CD4-positive, alpha-beta T cell treated with Interleukin-15 for 1 hour (primary cell): Measurements from ENCODE around the gene DNAJC15.
A peak's percentile ranks its signal among the peaks of the same experiment; 100 is the strongest.
"Not testable (repeated sequence)": the region's sequence is repeated elsewhere in the genome, so short reads cannot be mapped to it uniquely, and the experiment has no call there.

Experiments
- DNase-seq: peaks from one replicate; pipeline ENCODE4 v3.0.0-alpha.2; 2020

Gene DNAJC15

DNA sequence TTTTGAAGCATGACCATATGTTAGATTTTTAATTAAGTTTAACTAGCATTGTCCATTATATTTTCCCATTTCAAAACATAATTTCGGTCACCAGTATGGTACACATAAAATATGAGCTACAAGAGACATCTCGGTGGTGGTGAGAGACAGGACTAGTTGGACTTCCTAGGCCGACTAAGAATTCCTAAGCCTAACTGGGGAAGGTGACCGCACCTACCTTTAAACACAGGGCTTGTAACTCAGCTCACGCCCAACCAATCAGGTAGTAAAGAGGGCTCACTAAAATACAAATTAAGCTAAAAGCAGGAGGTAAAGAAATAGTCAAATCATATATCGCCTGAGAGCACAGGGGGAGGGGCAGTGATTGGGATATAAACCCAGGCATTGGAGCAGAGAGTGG is 22.9 kb downstream of the DNAJC15 start:
- DNase-seq, result no peak

DNA sequence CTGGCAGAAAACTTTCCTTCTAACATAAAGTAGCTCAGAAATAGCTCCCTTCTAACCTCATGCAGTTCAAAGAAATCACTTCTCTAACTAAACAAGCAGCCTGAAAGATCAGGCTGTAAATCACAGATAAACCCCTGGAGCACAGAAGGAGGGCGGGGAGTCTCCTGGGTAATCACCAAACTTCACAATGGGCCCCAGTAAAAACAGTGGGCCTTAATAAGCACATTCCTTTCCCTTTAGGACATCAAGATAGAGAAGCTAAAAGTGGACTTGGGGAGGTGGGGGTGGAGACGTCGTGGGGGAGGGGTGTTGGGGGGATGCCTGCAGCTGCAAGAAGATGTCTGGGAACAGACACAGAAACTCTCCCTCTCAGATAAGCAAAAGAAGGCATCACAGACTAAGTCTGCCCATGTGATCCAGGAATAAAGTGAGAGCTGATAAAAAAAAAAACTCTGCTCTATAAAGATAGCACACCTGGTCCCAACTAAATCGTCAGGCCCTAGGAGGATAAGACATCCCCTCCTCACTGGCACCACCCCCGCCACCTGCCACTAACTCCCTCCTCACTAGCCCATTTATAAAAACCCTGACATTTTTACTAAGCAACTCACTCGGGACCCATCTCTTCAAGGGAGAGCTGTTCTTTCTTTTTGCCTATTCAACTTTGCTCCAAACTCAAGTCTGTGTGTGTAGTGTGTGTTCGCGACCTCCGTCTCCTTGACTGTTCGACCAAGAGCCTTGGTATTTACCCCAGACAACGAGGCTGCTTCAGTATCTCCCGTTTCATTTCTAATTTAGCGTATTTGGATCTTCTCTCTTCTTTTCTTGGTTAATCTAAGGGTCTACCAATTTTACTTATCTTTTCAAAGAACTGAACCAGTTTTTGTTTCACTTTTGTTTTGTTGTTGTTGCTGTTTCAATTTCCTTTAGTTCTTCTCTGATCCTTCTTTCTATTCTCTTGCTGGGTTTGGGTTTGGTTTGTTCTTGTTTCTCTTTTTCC is 31.7 kb downstream of the DNAJC15 start:
- no peak for DNase-seq

DNA sequence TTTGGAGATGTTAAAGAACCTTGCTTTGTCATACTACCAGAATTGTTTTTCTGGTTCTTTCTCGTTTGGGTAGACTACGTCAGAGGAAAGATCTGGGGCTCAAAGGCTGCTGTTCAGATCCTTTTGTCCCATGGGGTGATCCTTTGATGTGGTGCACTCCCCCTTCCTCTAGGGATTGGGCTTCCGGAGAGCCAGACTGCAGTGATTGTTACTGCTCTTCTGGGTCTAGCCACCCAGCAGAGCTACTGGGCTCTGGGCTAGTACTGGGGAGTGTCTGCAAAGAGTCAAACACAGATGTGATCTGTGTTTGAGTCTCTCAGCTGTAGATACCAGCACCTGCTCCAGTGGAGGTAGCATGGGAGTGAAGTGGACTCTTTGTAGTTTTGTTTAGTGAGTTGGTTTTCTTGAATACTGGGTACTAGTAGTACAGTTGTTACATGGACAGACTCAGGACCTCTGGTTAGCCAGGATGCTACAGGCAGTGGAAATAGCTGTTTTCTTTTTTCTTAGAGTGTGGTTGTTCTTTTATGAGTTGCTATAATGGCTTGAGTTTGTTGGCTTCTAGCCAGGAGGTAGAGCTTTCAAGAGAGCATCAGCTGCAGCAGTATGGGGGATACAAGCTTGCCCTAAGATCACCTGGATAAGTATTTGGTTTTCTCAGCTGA is 34.4 kb downstream of the DNAJC15 start:
- DNase-seq, result peak; percentile 76

DNA sequence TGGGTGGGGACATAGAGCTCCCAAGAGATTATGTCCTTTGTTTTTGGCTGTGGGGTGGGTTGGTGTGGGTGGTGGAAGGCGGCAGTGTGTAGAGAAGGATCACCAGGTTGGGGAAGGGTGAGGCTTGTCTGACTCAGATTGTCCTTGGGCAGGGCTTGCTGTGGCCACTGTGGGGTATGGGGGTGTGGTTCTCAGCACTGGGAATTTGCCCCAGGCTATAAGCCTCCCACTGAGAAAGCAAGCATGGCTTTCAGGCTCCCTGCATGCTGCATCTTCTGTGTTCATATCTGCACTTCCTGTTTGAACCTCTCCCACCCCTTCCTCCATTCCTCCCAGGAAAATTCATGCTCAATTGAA is 34.9 kb downstream of the DNAJC15 start:
- no peak for DNase-seq

DNA sequence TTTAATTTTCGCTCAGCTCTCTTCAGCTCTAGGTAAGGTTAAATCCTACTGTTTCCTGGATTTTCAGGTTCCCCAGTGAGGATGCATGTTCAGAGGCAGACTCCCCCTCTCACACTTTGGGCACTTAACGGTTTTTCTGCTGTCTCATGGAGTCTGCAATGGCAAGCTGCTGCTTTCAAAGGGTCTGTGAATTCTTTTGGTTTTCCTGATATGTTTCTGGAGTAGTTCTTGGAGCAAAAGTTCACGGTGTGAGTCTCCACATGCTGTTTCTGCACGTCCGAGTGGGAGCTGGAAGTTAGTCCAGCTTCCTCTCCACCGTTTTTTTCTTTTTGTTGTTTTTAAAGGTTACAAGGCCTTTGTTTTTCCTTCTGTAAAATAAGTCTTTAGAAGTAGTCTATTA is 35.4 kb downstream of the DNAJC15 start:
- no peak for DNase-seq

DNA sequence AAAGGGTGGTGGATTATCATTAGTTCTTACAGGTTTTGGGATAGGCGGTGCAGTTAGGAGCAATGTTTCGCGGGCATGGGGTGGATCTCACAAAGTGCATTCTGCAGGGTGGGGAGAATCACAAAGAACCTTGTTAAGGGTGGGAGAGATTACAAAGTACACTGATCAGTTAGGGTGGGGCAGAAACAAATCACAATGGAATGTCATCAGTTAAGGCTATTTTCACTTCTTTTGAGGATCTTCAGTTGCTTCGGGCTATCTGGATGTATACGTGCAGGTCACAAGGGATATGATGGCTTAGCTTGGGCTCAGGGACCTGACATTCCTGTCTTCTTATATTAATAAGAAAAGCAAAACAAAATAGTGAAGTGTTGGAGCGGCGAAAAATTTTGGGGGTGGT is 36.4 kb downstream of the DNAJC15 start:
- DNase-seq, result not testable (repeated sequence)

DNA sequence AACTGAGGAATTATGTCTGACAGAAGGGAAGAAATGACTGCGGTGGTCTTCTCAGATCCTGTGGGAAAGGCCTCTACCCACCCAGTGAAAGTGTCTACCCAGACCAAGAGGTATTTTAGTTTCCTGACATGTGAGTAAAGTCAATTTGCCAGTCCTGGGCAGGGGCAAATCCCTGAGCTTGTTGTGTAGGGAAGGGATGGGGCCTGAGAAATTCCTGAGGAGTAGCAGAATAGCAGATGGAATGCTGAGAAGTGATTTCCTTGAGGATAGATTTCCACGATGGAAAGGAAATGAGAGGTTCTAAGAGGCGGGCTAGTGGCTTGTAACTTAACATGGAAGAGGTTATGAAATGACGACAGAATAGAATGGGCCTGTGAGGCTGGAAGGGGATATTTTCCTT is 37.4 kb downstream of the DNAJC15 start:
- DNase-seq, result not testable (repeated sequence)

DNA sequence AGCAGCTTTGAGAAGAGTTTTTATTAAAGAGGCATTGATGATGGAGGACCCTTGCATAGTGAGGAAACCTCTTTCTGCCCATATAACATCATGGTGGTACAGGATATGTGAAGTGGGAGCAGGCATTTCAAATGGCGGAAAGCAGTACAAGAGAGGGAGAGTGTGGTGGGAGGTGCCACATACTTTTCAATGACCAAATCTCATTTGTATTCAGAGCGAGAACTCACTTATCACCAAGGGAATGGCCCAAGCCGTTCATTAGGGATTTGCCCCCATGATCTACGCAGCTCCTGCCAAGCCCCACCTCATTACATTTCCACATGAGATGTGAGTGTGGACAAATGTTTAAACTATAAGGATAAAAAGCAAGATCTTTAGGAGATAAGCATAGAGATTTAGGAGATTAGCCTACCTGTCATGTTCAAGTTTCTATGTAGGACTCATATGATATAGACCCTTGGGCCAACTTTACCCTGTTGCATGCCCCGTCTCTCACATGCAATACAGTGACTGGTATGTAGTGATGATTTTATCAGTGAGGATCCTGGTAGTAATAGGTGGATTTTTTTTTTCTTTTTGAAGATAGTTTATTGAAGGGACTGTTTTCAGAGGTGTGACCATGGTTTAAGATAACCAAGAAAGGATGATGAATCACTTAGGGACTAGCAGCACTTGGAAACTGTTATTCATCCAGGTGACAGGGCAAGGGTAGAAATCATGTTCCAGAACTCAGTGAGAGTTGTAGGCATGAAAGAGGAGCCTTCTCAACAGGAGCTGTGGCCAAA is 38.3 kb downstream of the DNAJC15 start:
- no peak for DNase-seq

DNA sequence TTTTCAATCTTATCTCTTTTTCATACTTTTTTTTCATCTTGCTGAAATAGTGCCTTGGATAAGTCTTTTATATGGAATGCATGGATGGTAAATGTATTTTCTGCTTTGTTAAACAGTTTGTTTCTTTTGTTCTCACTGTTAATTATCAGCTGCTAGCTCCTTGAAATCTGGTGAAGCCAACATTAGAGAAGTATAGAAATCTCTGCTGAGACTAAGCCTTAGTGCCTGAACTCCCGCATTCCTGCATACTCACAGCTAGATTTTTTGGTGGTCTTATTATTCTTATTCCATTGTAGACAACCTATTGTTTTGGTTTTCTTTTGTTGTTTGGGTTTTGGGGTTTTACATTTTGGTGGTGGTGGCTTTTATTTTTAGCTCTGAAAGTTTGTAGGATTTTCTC is 48.4 kb downstream of the DNAJC15 start:
- no peak for DNase-seq

DNA sequence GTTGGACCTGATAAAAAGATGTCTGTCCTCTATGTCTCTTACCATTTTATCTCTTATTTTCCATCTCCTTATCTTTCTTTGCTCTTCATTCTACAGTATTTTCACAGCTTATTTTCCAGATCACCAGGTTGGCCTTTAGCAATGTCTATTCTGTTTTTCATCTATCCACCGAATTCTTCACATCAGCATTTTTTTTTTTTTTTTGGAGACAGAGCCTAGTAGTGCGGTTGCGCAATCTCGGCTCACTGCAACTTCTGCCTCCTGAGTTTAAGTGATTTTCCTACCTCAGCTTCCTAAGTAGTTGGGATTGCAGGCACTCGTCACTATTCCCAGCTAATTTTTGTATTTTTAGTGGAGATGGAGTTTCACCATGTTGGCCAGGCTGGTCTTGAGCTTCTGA is 49.0 kb downstream of the DNAJC15 start:
- no peak for DNase-seq

DNA sequence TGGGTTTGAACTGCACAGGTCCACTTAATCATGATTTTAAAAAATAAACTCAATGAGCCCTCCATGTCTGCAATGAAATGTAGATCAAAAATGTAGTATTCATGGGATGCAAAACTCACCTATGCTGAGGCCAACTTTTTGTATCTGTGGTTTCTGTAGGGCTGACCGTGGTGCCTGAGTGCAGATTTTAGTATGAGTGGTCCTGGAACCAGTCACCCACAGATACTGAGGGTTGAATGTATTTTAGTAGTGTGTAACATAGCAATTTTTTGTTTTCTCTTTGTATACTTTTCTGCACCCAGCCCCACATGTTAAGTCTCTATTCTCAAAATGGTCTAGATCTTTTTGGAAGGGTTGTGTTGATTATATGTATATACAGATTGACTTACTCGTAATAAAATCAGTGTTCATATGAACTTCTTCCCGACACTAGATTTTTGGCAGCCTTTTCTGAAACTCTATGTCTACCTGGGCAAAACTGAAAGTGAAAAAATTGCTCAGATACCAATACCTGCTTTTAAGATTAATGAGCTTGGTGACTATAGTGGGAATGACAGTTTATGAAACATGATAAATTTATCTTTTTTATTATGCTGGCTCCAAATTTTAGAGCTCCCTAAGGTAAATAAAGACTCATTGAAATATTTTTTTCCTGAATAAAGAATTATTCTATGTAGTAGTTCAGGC is 51.6 kb downstream of the DNAJC15 start:
- no peak for DNase-seq

DNA sequence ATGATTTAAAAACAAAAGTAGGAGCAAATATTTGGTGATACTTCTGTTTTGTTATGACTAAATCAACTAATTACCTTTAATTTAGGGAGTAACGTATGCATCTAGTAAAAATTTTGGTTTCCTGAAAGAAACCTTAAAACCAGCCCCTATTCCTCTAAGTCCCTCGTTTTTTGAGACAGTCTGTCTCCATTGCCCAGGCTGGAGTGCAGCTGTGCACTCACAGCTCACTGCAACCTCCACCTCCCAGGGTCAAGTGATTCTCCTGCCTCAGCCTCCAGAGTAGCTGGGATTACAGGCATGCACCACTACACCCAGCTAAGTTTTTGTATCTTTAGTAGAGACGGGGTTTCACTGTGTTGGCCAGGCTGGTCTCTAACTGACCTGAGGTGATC is 52.1 kb downstream of the DNAJC15 start:
- DNase-seq, result not testable (repeated sequence)

DNA sequence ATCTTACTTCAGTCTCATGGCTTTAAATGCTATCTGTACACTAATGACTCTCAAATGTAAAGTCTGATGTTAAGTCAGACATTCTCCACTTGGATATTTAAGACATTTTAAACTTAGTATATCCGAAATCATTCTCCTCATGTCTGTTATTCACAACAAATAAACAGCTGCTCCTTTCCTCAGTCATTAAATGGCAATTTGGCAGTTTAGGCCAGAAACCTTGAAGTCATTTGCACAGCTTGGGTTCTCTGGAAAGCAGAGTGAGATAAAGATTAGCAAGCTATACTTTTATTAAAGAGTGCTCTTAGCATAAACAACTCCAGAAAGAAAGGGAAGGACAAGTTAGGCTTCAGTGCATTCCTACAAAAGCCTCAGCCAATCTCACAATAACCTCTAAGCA is 53.7 kb downstream of the DNAJC15 start:
- DNase-seq, result no peak

DNA sequence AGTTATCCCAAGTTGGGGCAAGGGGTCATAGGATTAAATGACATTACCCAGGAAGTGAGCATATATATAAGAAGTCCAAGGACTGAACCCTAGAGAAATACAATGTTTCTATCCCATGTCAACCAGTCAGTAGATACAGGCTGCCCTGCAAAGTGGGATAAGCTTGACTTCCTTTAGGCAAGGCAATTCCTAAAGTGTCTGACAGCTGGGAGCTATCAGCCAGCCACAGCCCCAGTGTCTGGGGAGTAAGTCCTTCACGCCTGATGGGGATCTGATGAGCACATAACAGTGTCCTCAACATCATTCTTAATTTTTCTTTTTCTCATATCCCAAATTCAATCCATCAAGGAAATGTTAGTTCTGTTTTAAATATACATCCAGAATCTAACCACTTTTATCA is 54.1 kb downstream of the DNAJC15 start:
- no peak for DNase-seq

DNA sequence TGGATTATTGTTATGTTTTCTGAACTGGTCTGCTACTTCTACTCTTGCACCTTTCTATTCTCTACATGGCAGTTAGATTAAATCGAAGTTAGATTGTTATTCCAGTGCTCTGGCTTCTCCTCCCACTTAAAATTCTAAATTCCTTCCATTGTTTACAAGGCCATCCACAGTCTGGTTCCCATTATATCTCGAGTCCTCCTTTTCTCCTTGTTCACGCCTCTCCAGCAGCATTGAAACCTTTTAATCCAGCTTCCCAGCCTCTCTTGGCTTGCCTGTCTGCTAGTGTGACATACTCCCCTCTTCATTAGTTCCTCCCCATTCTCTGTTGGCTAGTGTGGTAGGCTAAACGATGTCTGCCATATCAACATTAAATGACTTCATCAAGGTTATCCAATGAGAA is 54.5 kb downstream of the DNAJC15 start:
- DNase-seq, result no peak

DNA sequence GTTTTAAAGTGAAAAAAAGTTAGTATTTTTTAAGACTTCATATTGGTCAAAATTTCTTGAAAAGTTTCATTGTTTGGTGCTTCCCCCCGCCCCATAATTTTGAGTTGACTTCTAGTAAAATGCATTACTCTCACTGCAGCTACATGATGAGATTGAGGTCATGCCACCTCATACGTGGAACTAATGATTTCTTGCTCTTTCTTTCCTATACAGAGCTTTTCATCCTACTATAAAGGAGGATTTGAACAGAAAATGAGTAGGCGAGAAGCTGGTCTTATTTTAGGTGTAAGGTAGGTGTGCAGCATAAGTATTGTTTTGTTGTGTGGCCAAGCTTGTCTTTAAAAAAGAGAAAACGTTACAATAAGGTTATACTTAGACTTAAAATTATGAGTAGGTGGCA is 55.0 kb downstream of the DNAJC15 start:
- no peak for DNase-seq

DNA sequence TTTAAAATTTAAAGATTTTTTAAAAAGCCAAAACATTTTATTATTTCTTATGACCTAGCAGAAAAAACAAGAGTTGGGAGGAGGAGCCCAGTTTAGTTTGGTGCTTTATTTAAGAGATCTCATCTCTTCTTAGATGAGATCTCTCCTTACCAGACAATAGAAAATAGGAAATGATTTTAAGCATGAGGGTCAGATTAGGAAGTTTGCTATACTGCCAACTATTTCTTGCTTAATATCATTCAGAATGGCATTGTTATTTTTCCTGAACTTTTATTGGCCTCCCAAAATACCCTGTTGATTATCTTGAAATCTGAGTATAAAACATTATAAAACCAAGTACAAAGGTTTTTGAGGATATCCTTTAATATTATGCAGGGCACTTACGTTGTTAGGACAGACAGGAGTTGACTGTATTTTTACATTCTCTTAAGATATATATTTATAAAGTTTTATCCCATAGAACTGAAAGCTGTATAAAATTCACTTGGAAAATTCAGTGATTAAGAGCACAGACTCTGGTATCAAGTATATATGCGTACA is 56.1 kb downstream of the DNAJC15 start:
- no peak for DNase-seq

DNA sequence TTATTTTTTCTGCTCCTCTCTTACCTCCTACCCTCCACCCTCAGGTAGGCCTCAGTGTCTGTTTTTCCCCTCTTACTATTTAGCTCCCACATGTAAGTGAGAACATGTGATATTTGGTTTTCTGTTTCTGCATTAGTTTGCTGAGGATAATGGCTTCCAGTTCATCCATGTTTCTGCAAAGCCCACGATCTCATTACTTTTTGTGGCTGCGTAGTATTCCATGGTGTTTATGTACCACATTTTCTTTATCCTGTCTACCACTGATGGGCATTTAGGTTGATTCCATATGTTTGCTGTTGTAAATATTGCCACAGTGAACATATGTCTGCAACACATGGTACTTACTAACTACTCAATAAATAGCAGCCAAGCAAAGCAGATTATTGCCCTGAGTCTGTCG is 56.8 kb downstream of the DNAJC15 start:
- DNase-seq, result no peak

DNA sequence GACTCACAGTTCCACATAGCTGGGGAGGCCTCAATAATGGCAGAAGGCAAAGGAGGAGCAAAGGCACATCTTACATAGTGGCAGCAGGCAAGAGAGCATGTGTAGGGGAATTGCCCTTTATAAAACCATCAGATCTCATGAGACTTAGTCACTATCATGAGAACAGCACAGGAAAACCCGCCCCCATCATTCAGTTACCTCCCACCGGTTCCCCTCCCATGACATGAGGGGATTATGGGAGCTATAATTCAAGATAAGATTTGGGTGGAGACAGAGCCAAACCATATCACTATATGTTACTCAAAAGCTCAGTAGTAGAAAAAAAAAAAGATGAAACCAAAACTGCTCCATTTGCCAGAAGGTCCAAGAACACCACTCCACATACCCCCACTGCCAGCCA is 58.5 kb downstream of the DNAJC15 start:
- no peak for DNase-seq

DNA sequence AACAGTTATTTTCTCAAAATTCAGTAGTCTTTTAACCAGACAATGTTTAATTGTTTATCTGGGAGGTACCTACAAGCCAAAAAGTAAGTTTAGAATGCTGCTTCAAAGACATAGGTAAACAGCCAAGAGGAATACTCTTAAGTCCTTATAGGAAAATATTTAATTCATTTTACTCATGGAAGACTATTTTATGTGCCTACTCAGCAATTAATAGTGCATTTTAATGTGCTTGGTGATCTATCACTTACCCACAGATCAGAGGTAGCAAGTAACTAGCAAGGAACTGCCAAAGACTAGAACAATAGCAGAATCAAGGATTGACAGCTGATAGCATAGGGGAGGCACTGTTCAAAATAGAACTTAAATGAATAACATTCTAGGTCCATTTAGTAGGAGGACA is 60.4 kb downstream of the DNAJC15 start:
- DNase-seq, result no peak

DNA sequence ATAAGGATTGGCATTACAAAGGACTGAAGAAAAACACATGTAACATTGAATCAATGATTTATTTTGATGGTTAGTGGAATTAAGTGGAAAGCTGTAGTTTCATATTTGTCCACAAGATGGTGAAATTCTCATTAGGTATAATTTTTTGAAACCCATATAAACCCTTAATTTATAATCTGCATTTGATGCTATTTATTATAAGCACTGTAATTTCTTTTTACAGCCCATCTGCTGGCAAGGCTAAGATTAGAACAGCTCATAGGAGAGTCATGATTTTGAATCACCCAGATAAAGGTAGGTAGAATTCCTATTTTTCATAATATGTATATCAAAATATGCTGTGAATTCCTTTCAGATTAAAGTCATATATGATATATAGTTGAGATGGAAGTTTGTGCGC is 62.2 kb downstream of the DNAJC15 start:
- no peak for DNase-seq

DNA sequence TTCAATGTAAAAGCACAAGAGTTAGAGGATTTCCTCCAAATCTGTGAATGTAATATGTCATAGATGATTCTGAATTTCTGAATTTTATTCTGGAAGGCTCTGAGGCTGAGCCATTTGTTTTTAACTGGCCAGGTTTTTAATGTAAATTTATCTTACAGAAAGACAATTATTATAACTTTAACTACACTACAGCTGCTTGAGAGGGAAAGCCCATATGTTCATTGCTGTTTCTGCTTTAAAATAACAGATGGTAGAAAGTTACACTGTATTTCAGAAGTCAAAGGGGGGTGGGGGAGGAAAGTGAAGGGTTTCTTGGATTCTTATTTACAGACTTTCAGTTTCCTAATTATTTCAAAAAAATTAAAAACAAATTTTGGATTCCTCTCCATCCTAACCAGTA is 62.8 kb downstream of the DNAJC15 start:
- DNase-seq, result no peak

DNA sequence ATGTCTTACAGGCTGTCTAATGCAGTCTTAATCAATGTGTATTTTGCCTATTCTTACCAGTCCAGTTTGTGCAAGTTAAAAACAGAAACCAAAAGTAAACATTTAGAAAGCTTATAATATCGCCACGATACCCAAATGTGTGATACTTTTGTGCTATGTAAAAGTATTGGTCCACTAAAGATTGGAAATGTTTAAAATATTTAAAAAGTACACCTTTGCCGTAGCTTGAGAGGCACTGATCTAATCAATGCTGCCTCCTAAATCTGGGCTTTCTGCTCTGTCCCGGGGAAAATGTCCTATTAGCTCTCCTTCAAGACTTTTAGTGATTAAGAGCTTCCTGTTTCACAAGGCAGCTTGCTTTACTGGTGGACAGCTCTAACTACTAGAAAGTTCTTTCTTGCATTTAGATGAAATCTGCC is 64.7 kb downstream of the DNAJC15 start:
- DNase-seq, result no peak
